ENCODE measurements around the gene SLC7A14.

Gene SLC7A14

DNA sequence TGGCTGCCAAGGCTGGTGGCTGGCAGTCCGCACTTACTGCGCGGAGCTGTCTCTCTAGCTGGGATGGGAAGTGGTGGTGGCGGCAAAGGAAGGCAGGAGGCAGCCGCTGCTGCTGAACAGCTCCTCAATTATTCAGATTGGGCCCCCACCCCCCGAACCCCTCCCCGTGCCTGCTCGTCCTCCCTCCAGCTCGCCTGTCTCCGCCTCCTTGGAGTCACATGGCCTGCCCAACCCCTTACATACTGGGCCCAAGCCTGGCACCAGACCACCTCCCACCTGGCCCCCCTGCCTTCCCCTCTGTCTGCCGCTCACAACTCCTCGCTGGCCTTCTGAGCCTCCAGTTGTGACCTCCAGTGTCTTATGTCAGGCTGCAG lies at the start of gene SLC7A14:
SLC7A14 (minus strand) TSS at position 139 of the 374 bp plus-strand sequence. CDS start 59,139 bp downstream, outside the sequence.
- DNase-seq: peak; percentile 30

GRCh38 chr3:170635385-170635735 lies 49.5 kb upstream of the SLC7A14 start:
- DNase-seq: peak; percentile 84

- no peak for DNase-seq
Observed at GRCh38 chr3:170634663-170635384, 48.9 kb upstream of the SLC7A14 start.

DNA sequence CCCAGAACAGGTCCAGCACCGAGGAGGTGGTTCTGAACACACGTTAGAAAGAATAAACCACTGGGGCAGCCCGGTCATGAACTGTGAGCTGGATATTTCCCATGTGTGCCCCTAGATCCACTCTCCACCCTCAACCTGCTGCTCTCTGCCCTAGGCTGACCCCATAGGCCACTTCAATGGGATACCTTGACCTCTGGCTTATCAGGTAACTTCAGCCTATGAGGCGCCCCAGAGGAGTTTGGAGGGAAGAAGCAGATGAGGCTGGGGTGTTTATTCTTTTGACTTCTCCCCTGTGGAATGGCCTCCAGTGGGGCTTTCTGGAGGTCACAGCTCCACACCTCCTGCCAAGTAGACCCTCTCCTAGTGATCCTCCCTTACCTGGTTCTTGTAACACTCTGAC lies 47.7 kb upstream of the SLC7A14 start:
- DNase-seq: no peak

GRCh38 chr3:170632780-170633179 lies 46.9 kb upstream of the SLC7A14 start:
- no peak for DNase-seq

- no peak for DNase-seq
Observed at GRCh38 chr3:170631755-170632488, 46.0 kb upstream of the SLC7A14 start.

- no peak for DNase-seq
Observed at GRCh38 chr3:170623524-170623923, 37.6 kb upstream of the SLC7A14 start.

GRCh38 chr3:170622369-170623159 lies 36.7 kb upstream of the SLC7A14 start:
- no peak for DNase-seq

DNA sequence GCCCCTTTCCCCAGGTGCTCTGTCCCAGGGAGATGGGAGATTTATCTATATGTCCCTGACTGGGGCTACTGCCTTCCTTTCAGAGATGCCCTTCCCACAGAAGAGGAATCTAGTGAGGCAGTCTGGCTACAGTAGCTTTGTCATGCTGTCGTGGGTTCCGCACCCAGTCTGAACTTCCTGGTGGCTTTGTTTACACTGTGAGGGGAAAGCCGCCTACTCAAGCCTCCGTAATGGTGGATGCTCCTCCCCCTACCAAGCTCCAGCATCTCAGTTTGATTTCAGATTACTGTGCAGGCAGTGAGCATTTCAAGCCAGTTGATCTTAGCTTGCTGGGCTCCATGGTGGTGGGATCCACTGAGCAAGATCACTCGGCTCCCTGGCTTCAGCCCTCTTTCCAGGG lies 35.4 kb upstream of the SLC7A14 start:
- DNase-seq: no peak

DNA sequence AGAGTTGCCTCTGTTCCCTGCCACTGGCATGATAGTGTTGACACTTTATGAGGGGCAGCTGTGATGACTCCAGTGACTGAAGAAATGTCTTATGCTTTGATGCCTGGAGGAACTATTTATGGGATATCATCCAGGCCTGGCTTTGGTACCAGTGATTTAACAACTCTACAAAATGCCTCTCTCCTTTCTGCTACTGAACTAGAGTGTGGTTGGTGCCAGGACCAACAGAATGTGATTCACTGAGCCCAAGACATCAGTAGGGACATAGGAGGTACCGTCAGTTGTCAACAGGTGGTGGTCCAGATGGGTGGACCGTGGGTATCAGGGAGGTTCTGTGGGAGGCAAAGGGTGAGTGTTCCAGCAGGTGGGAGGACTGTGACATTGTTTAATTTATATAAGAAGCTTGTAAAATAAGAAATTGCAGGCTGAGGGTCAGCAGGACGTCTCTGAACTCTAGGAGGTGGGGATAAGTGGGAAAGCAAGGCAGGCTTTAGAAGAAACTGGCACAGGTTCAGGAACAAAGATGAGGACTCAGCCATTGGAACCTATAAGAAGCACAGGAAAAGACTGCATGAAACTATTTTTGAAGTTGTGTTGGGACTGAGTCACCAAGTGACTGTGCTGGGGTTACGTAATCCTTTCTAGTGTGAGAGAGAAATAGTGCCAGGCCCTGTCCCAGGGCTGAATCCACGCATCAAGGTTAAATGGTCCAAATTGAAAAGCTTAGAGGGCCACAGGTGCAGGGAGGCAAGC lies 28.5 kb upstream of the SLC7A14 start:
- no peak for DNase-seq

DNA sequence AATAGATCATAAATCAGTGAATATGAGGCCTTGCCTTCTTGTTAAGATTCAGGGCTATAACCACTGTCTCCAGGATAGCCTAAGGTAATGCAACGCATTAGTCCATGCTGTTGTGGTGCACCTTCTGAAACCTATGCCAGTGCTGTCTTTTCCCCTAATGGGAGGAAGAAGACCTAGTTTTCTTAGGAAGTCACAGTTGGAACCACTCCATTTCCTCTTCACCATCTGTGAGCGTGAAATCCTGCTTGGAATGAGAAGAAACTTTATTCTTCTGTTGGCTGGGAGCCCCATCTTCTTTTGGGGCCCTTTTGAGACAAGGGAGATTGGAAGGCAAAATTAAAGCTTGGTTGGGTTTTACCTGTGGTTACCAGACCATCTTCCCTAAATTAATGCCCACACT lies 25.9 kb upstream of the SLC7A14 start:
- no peak for DNase-seq

DNA sequence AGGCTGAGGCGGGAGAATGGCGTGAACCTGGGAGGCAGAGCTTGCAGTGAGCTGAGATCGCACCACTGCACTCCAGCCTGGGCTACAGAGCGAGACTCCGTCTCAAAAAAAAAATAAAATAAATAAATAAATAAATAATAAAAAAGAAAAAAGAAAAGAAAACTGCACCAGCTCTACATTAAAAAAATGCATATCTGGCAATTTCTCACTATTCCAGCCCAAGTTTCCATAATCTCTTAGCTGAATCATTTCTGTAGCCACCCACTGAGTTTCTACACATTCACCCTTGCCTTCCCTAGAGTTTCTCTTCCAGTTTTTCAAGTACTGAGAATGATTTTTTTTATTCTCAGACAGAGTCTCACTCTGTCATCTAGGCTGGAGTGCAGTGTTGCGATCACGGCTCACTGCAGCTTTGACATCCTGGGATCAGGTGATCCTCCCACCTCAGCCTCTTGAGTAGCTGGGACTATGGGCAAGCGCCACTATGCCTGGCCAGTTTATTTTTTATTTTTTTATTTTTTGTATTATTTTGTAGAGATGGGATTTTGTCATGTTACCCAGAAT lies 24.5 kb upstream of the SLC7A14 start:
- DNase-seq: no peak

DNA sequence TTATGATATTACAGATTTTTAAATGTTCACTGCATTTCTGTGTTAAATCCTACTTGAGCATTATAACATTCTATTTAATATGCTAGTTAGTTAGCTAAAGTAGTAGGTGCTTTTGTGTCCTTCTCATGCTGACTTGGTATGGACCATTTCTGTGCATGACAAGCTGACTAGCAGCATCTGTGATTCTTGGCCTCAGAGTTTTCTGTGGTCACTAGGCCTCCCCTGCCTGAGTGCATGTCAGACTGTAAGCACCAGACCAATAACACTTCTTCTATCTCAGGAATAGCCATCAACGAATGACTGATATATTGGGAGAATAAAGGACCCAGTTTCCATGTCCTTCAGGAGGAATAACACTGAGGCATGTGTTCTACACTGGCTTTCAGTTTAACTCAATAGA lies 22.6 kb upstream of the SLC7A14 start:
- DNase-seq: no peak

GRCh38 chr3:170606675-170607074 lies 20.8 kb upstream of the SLC7A14 start:
- DNase-seq: no peak

DNA sequence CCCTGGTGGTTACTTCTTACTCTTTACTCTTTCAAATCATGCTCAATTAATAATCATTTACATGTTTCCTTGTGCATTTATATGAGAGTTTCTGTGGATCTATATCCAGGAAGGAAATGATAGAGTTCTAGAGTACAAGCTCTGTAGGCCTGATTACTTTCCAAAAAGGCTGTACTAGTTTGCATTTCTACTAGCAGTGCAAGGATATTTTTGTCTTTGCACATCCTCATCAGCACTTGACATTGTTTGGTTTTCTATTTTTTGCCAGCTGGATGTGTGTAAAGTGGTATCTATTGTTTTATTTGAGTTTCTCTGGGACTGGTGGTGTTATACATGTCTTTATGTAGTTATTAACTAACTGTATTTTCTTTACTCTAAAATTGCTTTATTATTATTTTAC lies 19.6 kb upstream of the SLC7A14 start:
- no peak for DNase-seq

DNA sequence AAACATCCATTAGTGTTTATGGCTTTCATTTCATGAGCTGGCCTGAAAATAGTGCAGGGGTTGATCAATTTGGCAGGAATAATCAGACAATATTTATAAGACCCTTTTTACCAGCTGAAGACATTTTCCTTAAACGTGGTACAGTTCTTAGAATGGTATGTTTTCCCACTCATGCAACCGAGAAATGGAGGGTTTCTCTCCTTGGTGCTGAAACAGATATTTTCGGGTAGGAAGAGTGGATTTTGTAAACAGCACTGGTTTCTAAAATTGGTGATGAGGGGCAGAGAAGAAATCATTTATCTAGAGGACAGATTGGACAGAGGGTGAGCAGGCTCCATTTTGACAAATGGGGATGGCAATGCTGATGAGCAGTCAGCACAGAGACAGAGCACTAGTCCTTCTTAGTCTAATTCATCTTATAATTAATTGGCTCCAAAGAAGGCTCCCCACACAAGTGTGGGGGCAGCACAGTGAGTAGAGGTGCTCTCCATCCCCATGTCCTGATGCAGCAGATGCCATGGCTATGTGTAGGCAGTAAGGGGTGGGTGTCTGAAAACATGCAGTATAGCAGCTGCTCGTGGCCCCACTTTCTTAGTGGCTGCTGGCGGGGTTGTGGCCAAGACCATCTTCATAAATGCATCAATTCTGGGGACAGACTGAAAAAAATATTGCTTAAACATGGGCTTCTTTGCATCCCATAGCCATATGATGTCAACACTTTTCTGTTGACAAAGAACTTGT lies 18.1 kb upstream of the SLC7A14 start:
- no peak for DNase-seq

GRCh38 chr3:170602556-170602955 lies 16.7 kb upstream of the SLC7A14 start:
- DNase-seq: no peak

DNA sequence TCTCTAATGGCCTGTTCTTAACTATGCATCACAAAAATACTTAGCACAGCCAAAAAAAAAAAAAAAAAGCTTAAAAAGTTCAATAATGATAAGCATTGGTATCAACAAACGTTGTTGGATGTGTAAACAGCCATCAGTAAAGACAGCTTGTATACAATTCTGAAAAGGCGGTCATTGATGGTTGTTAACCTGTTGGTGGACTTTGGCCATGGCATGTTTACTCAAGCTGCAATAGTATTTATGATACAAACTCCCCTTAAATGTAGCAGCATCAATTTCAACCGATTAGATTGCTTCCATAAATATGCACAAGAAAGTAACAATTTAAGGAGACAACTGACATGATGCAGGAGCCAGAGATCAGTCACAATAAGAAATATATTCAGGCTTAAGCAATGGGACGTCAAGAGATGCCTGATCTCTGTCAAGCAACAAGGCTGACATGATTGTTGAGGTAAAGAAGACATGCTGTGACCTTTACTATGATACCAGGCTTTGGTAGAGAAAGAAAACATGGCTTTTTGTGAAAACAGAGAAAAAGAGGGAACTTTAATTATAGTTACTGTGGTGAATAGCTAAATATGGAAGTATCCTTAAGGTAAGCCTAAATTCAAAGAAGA lies 14.2 kb upstream of the SLC7A14 start:
- no peak for DNase-seq

DNA sequence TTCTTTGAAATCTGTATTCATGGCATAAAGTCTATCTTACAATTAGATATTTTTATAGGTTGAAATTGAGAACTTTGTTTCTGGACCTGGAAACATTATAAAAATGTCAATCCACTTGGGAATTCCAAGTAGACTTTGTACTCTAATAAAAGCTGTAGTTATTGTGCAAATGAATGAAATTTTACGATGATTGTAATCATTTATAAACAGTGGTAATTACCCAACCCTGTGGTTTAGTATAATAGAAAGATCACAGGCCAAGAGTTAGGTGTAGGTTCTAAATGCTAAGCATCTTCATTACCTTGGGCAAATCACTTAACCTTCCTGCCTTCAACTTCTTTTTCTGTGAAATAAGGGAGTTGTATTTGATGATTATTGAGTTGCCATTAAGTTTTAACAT lies 13.2 kb upstream of the SLC7A14 start:
- peak; percentile 26 for DNase-seq

GRCh38 chr3:170598091-170598502 lies 12.2 kb upstream of the SLC7A14 start:
- DNase-seq: no peak

DNA sequence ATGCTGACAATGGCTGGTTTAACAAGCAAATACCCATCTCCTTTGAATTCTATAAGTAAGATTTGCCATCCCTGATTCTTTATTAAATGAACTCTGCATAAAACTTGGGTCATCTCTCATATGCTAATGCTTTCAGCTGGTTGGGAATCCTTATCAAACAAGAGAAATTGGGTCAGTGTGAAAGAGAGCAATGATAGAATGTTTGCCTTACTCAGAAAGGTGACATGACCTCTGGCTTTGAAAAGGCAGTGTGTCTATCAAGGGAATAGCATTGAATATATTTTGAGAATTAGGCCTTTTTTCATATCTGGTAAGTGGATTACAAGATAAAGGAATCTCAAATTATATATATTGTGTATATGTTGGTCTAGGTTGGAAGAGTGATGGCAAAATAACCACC lies 8.7 kb upstream of the SLC7A14 start:
- DNase-seq: no peak

DNA sequence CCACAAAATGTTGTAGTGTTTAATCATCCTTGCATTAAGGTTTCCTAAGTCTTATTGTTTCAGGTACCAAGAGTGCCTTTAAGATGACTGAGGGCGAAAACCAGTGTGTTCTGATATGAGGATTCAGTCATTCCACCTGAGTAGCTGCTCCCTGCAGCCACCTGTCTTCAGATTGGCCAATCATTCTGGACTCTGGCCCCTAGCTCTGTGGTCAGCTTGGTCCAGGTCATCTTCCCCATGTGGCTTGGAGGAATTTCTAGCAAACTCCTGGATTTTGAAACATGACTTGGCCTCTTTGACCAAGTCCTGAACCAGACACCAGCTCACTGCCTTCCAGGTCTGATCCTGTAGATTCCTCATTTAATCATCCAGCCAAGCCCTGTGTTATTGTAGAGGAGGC lies 7.8 kb upstream of the SLC7A14 start:
- no peak for DNase-seq
